ENCODE results near the gene TMEM9. TPM values are rescaled to one million over a fixed set of nuclear protein-coding genes. Genes with fewer than 3 reads are reported as not detected.

TMEM9 gene
- total RNA-seq, 1 experiment from 2014 or later: 50.2 TPM

DNA sequence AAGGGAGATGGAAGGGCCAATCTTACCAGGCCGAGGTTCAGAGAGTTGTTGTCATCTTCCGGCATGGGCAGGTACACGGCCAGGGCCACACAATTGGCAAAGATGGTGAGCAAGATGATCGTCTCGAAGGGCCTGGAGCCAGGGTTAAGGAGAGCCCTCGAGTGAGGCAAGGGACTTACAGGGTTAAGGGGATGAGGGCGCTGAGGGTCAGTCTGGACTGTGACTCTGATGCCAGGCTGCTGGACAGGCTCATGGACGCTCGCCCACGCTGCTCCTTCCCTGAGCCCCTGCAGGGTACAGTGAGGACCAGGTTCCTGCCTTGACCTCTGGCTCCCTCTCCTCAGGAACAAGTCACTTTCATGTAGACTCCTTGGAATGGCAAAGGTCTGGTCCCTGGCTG is 44.1 kb downstream of the TMEM9 start:
- Histone ChIP-seq H3K36me3 (ENCODE audit: control insufficient read depth, insufficient read depth, low read length) (no peaks in the 10 kb centered on the region), H3K4me3 (ENCODE audit: low read depth in 2 of 2, low read length in 2 of 2) (no peak overlapping the region), H3K27me3 (ENCODE audit: control insufficient read depth, insufficient read depth, low read length) (no peaks in the 10 kb centered on the region), H3K27ac (ENCODE audit: low read length) (no peak overlapping the region), H3K9me3 (ENCODE audit: control insufficient read depth, insufficient read depth, low read depth, low read length) (no peaks in the 10 kb centered on the region), H3K4me1 (ENCODE audit: control insufficient read depth, insufficient read depth, low read length) (peaks cover 3% of the 10 kb centered on the region; the same call in 1 of the 2 replicates)
- in situ Hi-C loops (cut with HindIII; ENCODE audit: low pct_unique_long_range_greater_than_20kb, low sequenced_read_pairs) (no loop called here), intact Hi-C loops (cut with micrococcal nuclease; ENCODE audit: unreplicated experiment) (loop anchor here (5.0 kb wide), 1 partner anchor 133 kb away; no protein-coding TSS in a partner anchor)
- DNase-seq (ENCODE audit: low read depth, low spot score) (no peak), ATAC-seq (no peak)
- POLR2A ChIA-PET: no interaction called here
- CTCF ChIA-PET: no interaction called here
- TF ChIP-seq, protein P1, sequence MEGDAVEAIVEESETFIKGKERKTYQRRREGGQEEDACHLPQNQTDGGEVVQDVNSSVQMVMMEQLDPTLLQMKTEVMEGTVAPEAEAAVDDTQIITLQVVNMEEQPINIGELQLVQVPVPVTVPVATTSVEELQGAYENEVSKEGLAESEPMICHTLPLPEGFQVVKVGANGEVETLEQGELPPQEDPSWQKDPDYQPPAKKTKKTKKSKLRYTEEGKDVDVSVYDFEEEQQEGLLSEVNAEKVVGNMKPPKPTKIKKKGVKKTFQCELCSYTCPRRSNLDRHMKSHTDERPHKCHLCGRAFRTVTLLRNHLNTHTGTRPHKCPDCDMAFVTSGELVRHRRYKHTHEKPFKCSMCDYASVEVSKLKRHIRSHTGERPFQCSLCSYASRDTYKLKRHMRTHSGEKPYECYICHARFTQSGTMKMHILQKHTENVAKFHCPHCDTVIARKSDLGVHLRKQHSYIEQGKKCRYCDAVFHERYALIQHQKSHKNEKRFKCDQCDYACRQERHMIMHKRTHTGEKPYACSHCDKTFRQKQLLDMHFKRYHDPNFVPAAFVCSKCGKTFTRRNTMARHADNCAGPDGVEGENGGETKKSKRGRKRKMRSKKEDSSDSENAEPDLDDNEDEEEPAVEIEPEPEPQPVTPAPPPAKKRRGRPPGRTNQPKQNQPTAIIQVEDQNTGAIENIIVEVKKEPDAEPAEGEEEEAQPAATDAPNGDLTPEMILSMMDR (IDR thresholded peaks at IDR 0.05): no peak
- TF ChIP-seq, protein P2, sequence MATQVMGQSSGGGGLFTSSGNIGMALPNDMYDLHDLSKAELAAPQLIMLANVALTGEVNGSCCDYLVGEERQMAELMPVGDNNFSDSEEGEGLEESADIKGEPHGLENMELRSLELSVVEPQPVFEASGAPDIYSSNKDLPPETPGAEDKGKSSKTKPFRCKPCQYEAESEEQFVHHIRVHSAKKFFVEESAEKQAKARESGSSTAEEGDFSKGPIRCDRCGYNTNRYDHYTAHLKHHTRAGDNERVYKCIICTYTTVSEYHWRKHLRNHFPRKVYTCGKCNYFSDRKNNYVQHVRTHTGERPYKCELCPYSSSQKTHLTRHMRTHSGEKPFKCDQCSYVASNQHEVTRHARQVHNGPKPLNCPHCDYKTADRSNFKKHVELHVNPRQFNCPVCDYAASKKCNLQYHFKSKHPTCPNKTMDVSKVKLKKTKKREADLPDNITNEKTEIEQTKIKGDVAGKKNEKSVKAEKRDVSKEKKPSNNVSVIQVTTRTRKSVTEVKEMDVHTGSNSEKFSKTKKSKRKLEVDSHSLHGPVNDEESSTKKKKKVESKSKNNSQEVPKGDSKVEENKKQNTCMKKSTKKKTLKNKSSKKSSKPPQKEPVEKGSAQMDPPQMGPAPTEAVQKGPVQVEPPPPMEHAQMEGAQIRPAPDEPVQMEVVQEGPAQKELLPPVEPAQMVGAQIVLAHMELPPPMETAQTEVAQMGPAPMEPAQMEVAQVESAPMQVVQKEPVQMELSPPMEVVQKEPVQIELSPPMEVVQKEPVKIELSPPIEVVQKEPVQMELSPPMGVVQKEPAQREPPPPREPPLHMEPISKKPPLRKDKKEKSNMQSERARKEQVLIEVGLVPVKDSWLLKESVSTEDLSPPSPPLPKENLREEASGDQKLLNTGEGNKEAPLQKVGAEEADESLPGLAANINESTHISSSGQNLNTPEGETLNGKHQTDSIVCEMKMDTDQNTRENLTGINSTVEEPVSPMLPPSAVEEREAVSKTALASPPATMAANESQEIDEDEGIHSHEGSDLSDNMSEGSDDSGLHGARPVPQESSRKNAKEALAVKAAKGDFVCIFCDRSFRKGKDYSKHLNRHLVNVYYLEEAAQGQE (IDR thresholded peaks at IDR 0.05; ENCODE audit: insufficient read depth in 1 of 2, low read depth in 2 of 2, low read length in 1 of 2): no peak
- no TSS peak for BruUV-seq (replicated peaks)

DNA sequence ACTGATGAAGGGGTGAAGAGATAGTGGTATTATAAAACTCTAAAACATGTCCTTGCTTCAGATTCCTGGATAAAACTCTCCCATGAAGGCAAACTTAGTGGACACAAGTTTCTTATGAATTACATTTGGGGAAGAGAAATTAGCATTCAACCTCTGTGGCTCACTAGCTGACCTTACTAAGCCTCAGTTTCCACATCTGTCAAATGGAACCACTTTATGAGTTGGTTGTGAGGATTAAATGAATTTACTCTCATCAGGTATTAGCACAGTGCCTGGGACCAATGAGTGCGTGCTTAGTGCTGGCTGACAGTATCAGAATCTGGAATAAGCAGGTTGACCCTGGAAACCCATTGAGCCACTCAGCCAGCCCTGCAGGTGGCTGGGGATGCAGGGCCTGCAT is 44.6 kb downstream of the TMEM9 start:
- no TSS peak for BruUV-seq (replicated peaks)
- TF ChIP-seq TCF7L2 (IDR thresholded peaks at IDR 0.05; ENCODE audit: low read depth, low read length): no peak
- TF ChIP-seq, protein P2 (IDR thresholded peaks at IDR 0.05; ENCODE audit: insufficient read depth in 1 of 2, low read depth in 2 of 2, low read length in 1 of 2): no peak
- no peak for TF ChIP-seq POLR2AphosphoS5 (IDR thresholded peaks at IDR 0.05; ENCODE audit: low read depth, low read length)
- TF ChIP-seq, protein P1 (IDR thresholded peaks at IDR 0.05): no peak
- H3K4me1 ChIP-seq (ENCODE audit: control insufficient read depth, insufficient read depth, low read length): peaks cover 3% of the 10 kb centered on the region; the same call in 1 of the 2 replicates
- ATAC-seq: no peak
- H3K27ac ChIP-seq (ENCODE audit: low read length): no peak overlapping the region
- H3K27me3 ChIP-seq (ENCODE audit: control insufficient read depth, insufficient read depth, low read length): no peaks in the 10 kb centered on the region
- H3K36me3 ChIP-seq (ENCODE audit: control insufficient read depth, insufficient read depth, low read length): no peaks in the 10 kb centered on the region
- no peaks in the 10 kb centered on the region for H3K9me3 ChIP-seq (ENCODE audit: control insufficient read depth, insufficient read depth, low read depth, low read length)
- in situ Hi-C loops (cut with HindIII; ENCODE audit: low pct_unique_long_range_greater_than_20kb, low sequenced_read_pairs) (no loop called here), intact Hi-C loops (cut with micrococcal nuclease; ENCODE audit: unreplicated experiment) (loop anchor here (5.0 kb wide), 1 partner anchor 132 kb away; no protein-coding TSS in a partner anchor)
- DNase-seq (ENCODE audit: low read depth, low spot score): no peak
- H3K4me3 ChIP-seq (ENCODE audit: low read depth in 2 of 2, low read length in 2 of 2): no peak overlapping the region
- CTCF ChIA-PET: no interaction called here
- POLR2A ChIA-PET: no interaction called here
